ENCODE data around the gene TMCC2.

DNA sequence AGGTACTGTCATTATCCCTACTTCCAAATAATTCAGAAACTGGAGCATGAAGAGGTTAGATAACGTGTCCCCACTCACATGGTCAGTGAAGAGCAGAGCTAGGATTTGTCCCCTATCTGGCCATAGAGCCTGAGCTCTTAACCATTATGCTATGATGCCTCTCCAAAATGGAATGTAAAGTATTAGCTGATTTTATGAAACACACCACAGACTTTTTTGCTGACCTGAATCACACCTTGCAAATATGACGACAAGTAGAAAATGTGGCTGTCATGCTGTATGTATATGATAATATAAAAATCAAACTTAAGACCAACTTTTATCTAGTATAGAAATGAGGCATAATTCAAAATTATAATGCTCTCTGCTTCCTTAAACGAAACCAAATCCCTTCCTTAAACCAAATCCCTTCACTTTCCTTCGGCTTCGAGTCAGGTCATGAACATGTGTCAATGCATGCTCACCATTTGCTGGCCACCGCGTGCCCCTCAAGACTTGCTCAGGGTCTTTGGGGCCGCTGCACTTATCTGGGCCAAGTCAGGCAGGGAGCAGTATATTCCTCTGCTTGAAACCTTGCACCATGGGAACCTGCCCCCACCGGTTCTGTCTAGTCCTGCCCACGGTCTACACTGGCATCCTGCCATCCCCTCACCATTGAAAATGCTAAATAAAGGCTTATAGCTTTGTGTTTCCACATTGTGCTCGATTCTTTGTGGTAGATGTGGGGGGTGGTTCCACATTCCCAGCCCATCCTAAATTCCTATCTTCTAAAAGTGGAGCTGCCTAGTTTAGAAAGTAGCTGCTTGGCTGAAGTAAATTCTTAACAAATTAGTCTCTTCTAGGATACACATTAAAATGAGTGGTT is 1.6 kb upstream of the TMCC2 start:
- no peak for TF ChIP-seq CTCF (IDR thresholded peaks at IDR 0.05)
- no peak for TF ChIP-seq ZFX (IDR thresholded peaks at IDR 0.05; ENCODE audit: borderline replicate concordance)
